Activated CD8-positive, alpha-beta memory T cell treated with anti-CD3 and anti-CD28 coated beads, Interleukin-2, amount 50 U/mL, for 48 hours (primary cell): ENCODE measurements around the gene FGF13.

Source experiments
- DNase-seq: peaks from one replicate; pipeline ENCODE4 v3.0.0-alpha.2; 2020

FGF13 gene

GRCh38 chrX:138711399-138712347, at the start of gene FGF13:
Gene FGF13, minus strand, starts transcription at chrX:138711717. Its CDS starts 714 bp downstream, at chrX:138711003.
- DNase-seq = peak; percentile 23

- DNase-seq = no peak
These were observed 47.9 kb upstream of the FGF13 start for GRCh38 chrX:138759217-138759943.

GRCh38 chrX:138756234-138756633, 44.7 kb upstream of the FGF13 start:
- no peak for DNase-seq

- DNase-seq = no peak
These were observed 43.3 kb upstream of the FGF13 start for GRCh38 chrX:138754861-138755260.

GRCh38 chrX:138748480-138748879, 37.0 kb upstream of the FGF13 start:
- no peak for DNase-seq

- no peak for DNase-seq
These were observed 33.7 kb upstream of the FGF13 start for GRCh38 chrX:138745196-138745595.

GRCh38 chrX:138742217-138742616, 30.7 kb upstream of the FGF13 start:
- DNase-seq = no peak

- DNase-seq = no peak
These were observed 28.8 kb upstream of the FGF13 start for GRCh38 chrX:138740341-138740740.

- no peak for DNase-seq
These were observed 11.8 kb upstream of the FGF13 start for GRCh38 chrX:138723301-138723700.

- DNase-seq = no peak
These were observed 7.9 kb upstream of the FGF13 start for GRCh38 chrX:138719396-138719795.

- no peak for DNase-seq
These were observed 7.4 kb upstream of the FGF13 start for GRCh38 chrX:138718941-138719340.

- DNase-seq = peak; percentile 17
These were observed 613 bp downstream of the FGF13 start for GRCh38 chrX:138710866-138711341.

GRCh38 chrX:138709886-138710791, 1.4 kb downstream of the FGF13 start:
- peak; percentile 20 for DNase-seq

- DNase-seq = no peak
These were observed 3.2 kb downstream of the FGF13 start for GRCh38 chrX:138708268-138708667.

GRCh38 chrX:138704596-138704995, 6.9 kb downstream of the FGF13 start:
- DNase-seq = no peak

- no peak for DNase-seq
These were observed 7.4 kb downstream of the FGF13 start for GRCh38 chrX:138704101-138704500.

GRCh38 chrX:138692591-138692990, 18.9 kb downstream of the FGF13 start:
- DNase-seq = no peak

- no peak for DNase-seq
These were observed 20.3 kb downstream of the FGF13 start for GRCh38 chrX:138691186-138691585.

- no peak for DNase-seq
These were observed 20.9 kb downstream of the FGF13 start for GRCh38 chrX:138690591-138690990.

GRCh38 chrX:138683600-138683999, 27.9 kb downstream of the FGF13 start:
- DNase-seq = no peak

GRCh38 chrX:138669693-138670092, 41.8 kb downstream of the FGF13 start:
- no peak for DNase-seq

GRCh38 chrX:138664466-138664865, 47.1 kb downstream of the FGF13 start:
- DNase-seq = no peak

GRCh38 chrX:138664016-138664415, 47.5 kb downstream of the FGF13 start:
- DNase-seq = no peak
